HepG2 (cell line): ENCODE measurements around the gene RITA1. TPM values are rescaled to one million over a fixed set of nuclear protein-coding genes. Genes with fewer than 3 reads are reported as not detected.
A peak's percentile ranks its signal among the peaks of the same experiment; 100 is the strongest.

Experiments
- BORCS8-MEF2B ChIP-seq: sonication (generic); formaldehyde crosslinking; IDR thresholded peaks from 2 replicates; pipeline ENCODE4 v1.8.0; 2022; ENCODE audit warnings: mild to moderate bottlenecking, missing genetic modification reagents
- DMAP1 ChIP-seq: IDR thresholded peaks from 2 replicates; pipeline ENCODE4 v1.6.1; 2016
- FOXP1 ChIP-seq, 2 experiments: fragments of 450-650 bp in 1 of 2; IDR thresholded peaks; 2 replicates each; pipeline ENCODE4 v1.6.1; 2017 to 2018; ENCODE audit warnings: antibody characterized with exemption in 1 of 2
- GABPA ChIP-seq, 2 experiments: IDR thresholded peaks; 2 replicates each; pipeline ENCODE4 v1.6.1; 2011 to 2016; ENCODE audit warnings: low read depth in 2 of 2, low read length in 1 of 2, missing biosample characterization in 1 of 2, missing genetic modification characterization in 1 of 2
- GATAD1 ChIP-seq: IDR thresholded peaks from 2 replicates; pipeline ENCODE4 v1.6.1; 2016; ENCODE audit warnings: missing genetic modification reagents, missing compliant biosample characterization
- GATAD2A ChIP-seq: IDR thresholded peaks from 2 replicates; pipeline ENCODE4 v1.6.1; 2016
- GFI1 ChIP-seq: sonication (generic); formaldehyde crosslinking; IDR thresholded peaks from 2 replicates; pipeline ENCODE4 v1.5.0; 2020; ENCODE audit warnings: missing genetic modification reagents, mild to moderate bottlenecking, borderline replicate concordance
- IKZF4 ChIP-seq: sonication (generic); formaldehyde crosslinking; IDR thresholded peaks from 2 replicates; pipeline ENCODE4 v1.5.1; 2020; ENCODE audit warnings: borderline replicate concordance, mild to moderate bottlenecking, low read depth, missing genetic modification reagents; ENCODE audit errors: not compliant biosample characterization
- MEIS1 ChIP-seq: sonication (generic); formaldehyde crosslinking; IDR thresholded peaks from 2 replicates; pipeline ENCODE4 v1.9.0; 2021; ENCODE audit warnings: mild to moderate bottlenecking, missing genetic modification reagents, moderate library complexity, borderline replicate concordance
- MEIS2 ChIP-seq: sonication (generic); formaldehyde crosslinking; IDR thresholded peaks from 2 replicates; pipeline ENCODE4 v1.9.0; 2021; ENCODE audit warnings: mild to moderate bottlenecking, missing genetic modification reagents
- NFE2L1 ChIP-seq: sonication (generic); formaldehyde crosslinking; IDR thresholded peaks from 2 replicates; pipeline ENCODE4 v1.4.0; 2020; ENCODE audit warnings: missing genetic modification reagents, mild to moderate bottlenecking, borderline replicate concordance
- NFKBIZ ChIP-seq: IDR thresholded peaks from 2 replicates; pipeline ENCODE4 v1.6.1; 2018; ENCODE audit warnings: missing genetic modification reagents, missing compliant biosample characterization
- PHF8 ChIP-seq: sonication (generic); formaldehyde crosslinking; IDR thresholded peaks from 2 replicates; pipeline ENCODE4 v1.5.0; 2020; ENCODE audit warnings: missing genetic modification reagents
- RFXANK ChIP-seq: IDR thresholded peaks from 2 replicates; pipeline ENCODE4 v1.6.1; 2016
- SIN3B ChIP-seq: fragments of 150-350 bp; IDR thresholded peaks from 2 replicates; pipeline ENCODE4 v1.6.1; 2014; ENCODE audit warnings: low read length
- SRSF1 ChIP-seq: fragments of 200-400 bp; formaldehyde crosslinking; optimal IDR thresholded peaks from 2 replicates; pipeline ENCODE3; 2017; ENCODE audit warnings: mild to moderate bottlenecking, low read depth, low read length, moderate library complexity
- SRY ChIP-seq: sonication (generic); formaldehyde crosslinking; IDR thresholded peaks from 2 replicates; pipeline ENCODE4 v1.8.0; 2022; ENCODE audit warnings: mild to moderate bottlenecking, missing genetic modification reagents
- ZFAT ChIP-seq: sonication (generic); formaldehyde crosslinking; conservative IDR thresholded peaks from 2 replicates; pipeline ENCODE4 v1.8.1; 2023; ENCODE audit warnings: missing genetic modification reagents, inconsistent platforms
- ZNF33A ChIP-seq: sonication (generic); formaldehyde crosslinking; IDR thresholded peaks from 2 replicates; pipeline ENCODE4 v1.5.1; 2020; ENCODE audit warnings: missing genetic modification reagents, mild to moderate bottlenecking, moderate library complexity, borderline replicate concordance
- ZNF430 ChIP-seq: sonication (generic); formaldehyde crosslinking; IDR thresholded peaks from 2 replicates; pipeline ENCODE4 v1.9.0; 2021; ENCODE audit warnings: mild to moderate bottlenecking, missing genetic modification reagents
- ZNF432 ChIP-seq: sonication (generic); formaldehyde crosslinking; IDR thresholded peaks from 2 replicates; pipeline ENCODE4 v1.5.0; 2020; ENCODE audit warnings: missing genetic modification reagents, mild to moderate bottlenecking, borderline replicate concordance
- ZNF564 ChIP-seq: sonication (generic); formaldehyde crosslinking; IDR thresholded peaks from 2 replicates; pipeline ENCODE4 v1.8.1; 2023; ENCODE audit warnings: mild to moderate bottlenecking, missing genetic modification reagents
- ZNF569 ChIP-seq: sonication (generic); formaldehyde crosslinking; IDR thresholded peaks from 2 replicates; pipeline ENCODE4 v1.5.0; 2020; ENCODE audit warnings: mild to moderate bottlenecking, missing genetic modification reagents, moderate library complexity, borderline replicate concordance
- ZNF598 ChIP-seq: sonication (generic); formaldehyde crosslinking; IDR thresholded peaks from 2 replicates; pipeline ENCODE4 v1.5.1; 2020; ENCODE audit warnings: mild to moderate bottlenecking, missing genetic modification reagents, borderline replicate concordance
- ZNF781 ChIP-seq: sonication (generic); formaldehyde crosslinking; IDR thresholded peaks from 2 replicates; pipeline ENCODE4 v1.5.1; 2020; ENCODE audit warnings: borderline replicate concordance, mild to moderate bottlenecking, missing genetic modification reagents; ENCODE audit errors: not compliant biosample characterization
- ZNF879 ChIP-seq: sonication (generic); formaldehyde crosslinking; IDR thresholded peaks from 2 replicates; pipeline ENCODE4 v1.8.1; 2023; ENCODE audit warnings: missing genetic modification reagents
- ZNF891 ChIP-seq: sonication (generic); formaldehyde crosslinking; IDR thresholded peaks from 2 replicates; pipeline ENCODE4 v1.5.0; 2020; ENCODE audit warnings: mild to moderate bottlenecking, missing genetic modification reagents
- polyA plus RNA-seq, 8 experiments: library from polyadenylated mRNA; depleted of rRNA in 3 of 8; stranded (reverse) in 7 of 8; unstranded in 1 of 8; fragments of >200 nt; fragmentation: Illumina TruSeq in 4 of 8; extraction: Trizol in 4 of 8; gene quantifications; 2 replicates each; pipeline versions ENCODE4 v1.2.1 to v1.2.3, GENCODE V29; 2011 to 2016; ENCODE audit warnings: low read depth in 4 of 8, missing spikeins in 1 of 8, mixed read lengths in 1 of 8; ENCODE audit not compliant: insufficient read depth in 1 of 8
- total RNA-seq, 5 experiments: library from RNA; depleted of rRNA; stranded (reverse); fragments of >200 nt; fragmentation: Illumina TruSeq; extraction: Trizol; gene quantifications; 2 replicates each; pipeline ENCODE4 v1.2.3, GENCODE V29; 2016; ENCODE audit warnings: low read depth in 1 of 5
- TF ChIP-seq, protein P1 (sequence below): sonication (generic); formaldehyde crosslinking; IDR thresholded peaks from 2 replicates; pipeline ENCODE4 v1.5.0; 2020; ENCODE audit warnings: mild to moderate bottlenecking, missing genetic modification reagents
- TF ChIP-seq, protein P2 (sequence below): IDR thresholded peaks from 2 replicates; pipeline ENCODE4 v1.6.1; 2012; ENCODE audit warnings: inconsistent platforms
- TF ChIP-seq, protein P3 (sequence below): sonication (generic); formaldehyde crosslinking; IDR thresholded peaks from 2 replicates; pipeline ENCODE4 v1.5.0; 2020; ENCODE audit warnings: missing genetic modification reagents

The RITA1 gene
- total and polyA plus RNA-seq, 2 of the 13 experiments (the other 11 are each of a cell fraction or from before 2014, with no cell fraction given), result 12.4 to 28.9 TPM

DNA sequence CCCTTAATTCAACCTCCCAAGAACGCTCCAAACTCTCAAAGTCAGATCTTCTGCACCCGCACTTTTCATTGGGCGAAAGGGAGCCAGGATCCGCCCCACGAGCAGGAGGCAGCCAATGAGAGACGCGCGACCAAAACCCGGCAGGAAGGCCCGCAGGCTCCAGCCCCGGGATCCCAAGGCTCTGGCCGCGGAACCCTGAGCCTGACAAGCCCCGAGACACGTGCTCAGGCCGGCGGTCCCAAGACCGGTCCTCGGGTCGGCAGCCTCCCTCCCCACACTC lies 681 bp upstream of the RITA1 start (continued):
- TF ChIP-seq ZNF564 (CRISPR knock-in tag) (0 out of 2 replicates have a peak, but pooled peaks have one; percentile 27), ZNF598 (CRISPR knock-in tag) (0 out of 2 replicates have a peak, but pooled peaks have one; percentile 80), ZNF430 (CRISPR knock-in tag) (0 out of 2 replicates have a peak, but pooled peaks have one; percentile 76), GABPA (IDR thresholded peaks at IDR 0.05; ENCODE audit: low read depth, low read length) (peak; percentile 33; the same call in 1 of the 2 replicates), GABPA (CRISPR knock-in tag; IDR thresholded peaks at IDR 0.05; ENCODE audit: low read depth) (peak; percentile 57; the same call in 1 of the 2 replicates), NFKBIZ (CRISPR knock-in tag) (0 out of 2 replicates have a peak, but pooled peaks have one; percentile 9), SRSF1 (peak; percentile 61), GATAD1 (CRISPR knock-in tag) (peak; percentile 11; the same call in 1 of the 2 replicates), MEIS2 (CRISPR knock-in tag) (peak; percentile 48; the same call in 1 of the 2 replicates), ZNF569 (CRISPR knock-in tag) (no peak), ZNF891 (no peak), FOXP1 (IDR thresholded peaks at IDR 0.05) (no peak), FOXP1 (CRISPR knock-in tag; IDR thresholded peaks at IDR 0.05) (no peak), ZNF432 (CRISPR knock-in tag) (no peak), ZFAT (CRISPR knock-in tag) (0 out of 2 replicates have a peak, but pooled peaks have one; percentile 79), MEIS1 (CRISPR knock-in tag) (no peak), SRY (CRISPR knock-in tag) (0 out of 2 replicates have a peak, but pooled peaks have one; percentile 89), ZNF33A (CRISPR knock-in tag) (peak; percentile 61; the same call in 1 of the 2 replicates), GFI1 (no peak), SIN3B (no peak), BORCS8-MEF2B (CRISPR knock-in tag) (no peak), IKZF4 (no peak), PHF8 (CRISPR knock-in tag) (no peak), DMAP1 (peak; percentile 93; the same call in 1 of the 2 replicates), ZNF781 (CRISPR knock-in tag) (no peak), NFE2L1 (CRISPR knock-in tag) (peak; percentile 73; the same call in 1 of the 2 replicates), RFXANK (CRISPR knock-in tag) (no peak), ZNF879 (peak; percentile 40; the same call in 1 of the 2 replicates), GATAD2A (CRISPR knock-in tag) (no peak)
- TF ChIP-seq, protein P1, sequence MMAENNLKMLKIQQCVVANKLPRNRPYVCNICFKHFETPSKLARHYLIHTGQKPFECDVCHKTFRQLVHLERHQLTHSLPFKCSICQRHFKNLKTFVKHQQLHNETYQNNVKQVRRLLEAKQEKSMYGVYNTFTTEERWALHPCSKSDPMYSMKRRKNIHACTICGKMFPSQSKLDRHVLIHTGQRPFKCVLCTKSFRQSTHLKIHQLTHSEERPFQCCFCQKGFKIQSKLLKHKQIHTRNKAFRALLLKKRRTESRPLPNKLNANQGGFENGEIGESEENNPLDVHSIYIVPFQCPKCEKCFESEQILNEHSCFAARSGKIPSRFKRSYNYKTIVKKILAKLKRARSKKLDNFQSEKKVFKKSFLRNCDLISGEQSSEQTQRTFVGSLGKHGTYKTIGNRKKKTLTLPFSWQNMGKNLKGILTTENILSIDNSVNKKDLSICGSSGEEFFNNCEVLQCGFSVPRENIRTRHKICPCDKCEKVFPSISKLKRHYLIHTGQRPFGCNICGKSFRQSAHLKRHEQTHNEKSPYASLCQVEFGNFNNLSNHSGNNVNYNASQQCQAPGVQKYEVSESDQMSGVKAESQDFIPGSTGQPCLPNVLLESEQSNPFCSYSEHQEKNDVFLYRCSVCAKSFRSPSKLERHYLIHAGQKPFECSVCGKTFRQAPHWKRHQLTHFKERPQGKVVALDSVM (CRISPR knock-in tag), result peak; percentile 83; the same call in 1 of the 2 replicates
- TF ChIP-seq, protein P2, sequence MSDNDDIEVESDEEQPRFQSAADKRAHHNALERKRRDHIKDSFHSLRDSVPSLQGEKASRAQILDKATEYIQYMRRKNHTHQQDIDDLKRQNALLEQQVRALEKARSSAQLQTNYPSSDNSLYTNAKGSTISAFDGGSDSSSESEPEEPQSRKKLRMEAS, result 0 out of 2 replicates have a peak, but pooled peaks have one; percentile 75
- TF ChIP-seq, protein P3, sequence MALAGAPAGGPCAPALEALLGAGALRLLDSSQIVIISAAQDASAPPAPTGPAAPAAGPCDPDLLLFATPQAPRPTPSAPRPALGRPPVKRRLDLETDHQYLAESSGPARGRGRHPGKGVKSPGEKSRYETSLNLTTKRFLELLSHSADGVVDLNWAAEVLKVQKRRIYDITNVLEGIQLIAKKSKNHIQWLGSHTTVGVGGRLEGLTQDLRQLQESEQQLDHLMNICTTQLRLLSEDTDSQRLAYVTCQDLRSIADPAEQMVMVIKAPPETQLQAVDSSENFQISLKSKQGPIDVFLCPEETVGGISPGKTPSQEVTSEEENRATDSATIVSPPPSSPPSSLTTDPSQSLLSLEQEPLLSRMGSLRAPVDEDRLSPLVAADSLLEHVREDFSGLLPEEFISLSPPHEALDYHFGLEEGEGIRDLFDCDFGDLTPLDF (CRISPR knock-in tag), result 0 out of 2 replicates have a peak, but pooled peaks have one; percentile 40
